DMS53 (cell line): ENCODE measurements around the gene KCNK6.

Experiments used
- DNase-seq: peaks from one replicate; lab custom pipeline; 2025; lab: John Stamatoyannopoulos, UW

The KCNK6 gene

GRCh38 chr19:38319421-38320258 lies at the start of gene KCNK6:
KCNK6 (plus strand) TSS chr19:38319845; CDS start chr19:38319951, 106 bp downstream.
- peak; percentile 74 for DNase-seq

- DNase-seq, result no peak
Observed at GRCh38 chr19:38270587-38271167, 49.0 kb upstream of the KCNK6 start.

- DNase-seq, result no peak
Observed at GRCh38 chr19:38273499-38273898, 46.1 kb upstream of the KCNK6 start.

GRCh38 chr19:38274739-38275138 lies 44.9 kb upstream of the KCNK6 start:
- DNase-seq, result no peak

GRCh38 chr19:38276942-38277517 lies 42.6 kb upstream of the KCNK6 start:
- no peak for DNase-seq

GRCh38 chr19:38277549-38277948 lies 42.1 kb upstream of the KCNK6 start:
- DNase-seq, result peak; percentile 44

- DNase-seq, result no peak
Observed at GRCh38 chr19:38277969-38278680, 41.5 kb upstream of the KCNK6 start.

- no peak for DNase-seq
Observed at GRCh38 chr19:38278751-38279150, 40.9 kb upstream of the KCNK6 start.

- DNase-seq, result no peak
Observed at GRCh38 chr19:38280030-38280921, 39.4 kb upstream of the KCNK6 start.

- no peak for DNase-seq
Observed at GRCh38 chr19:38281811-38282566, 37.7 kb upstream of the KCNK6 start.

- DNase-seq, result no peak
Observed at GRCh38 chr19:38283271-38283670, 36.4 kb upstream of the KCNK6 start.

GRCh38 chr19:38284422-38284821 lies 35.2 kb upstream of the KCNK6 start:
- no peak for DNase-seq

GRCh38 chr19:38285567-38285966 lies 34.1 kb upstream of the KCNK6 start:
- DNase-seq, result no peak

- DNase-seq, result no peak
Observed at GRCh38 chr19:38287604-38288003, 32.0 kb upstream of the KCNK6 start.

GRCh38 chr19:38288123-38288855 lies 31.4 kb upstream of the KCNK6 start:
- DNase-seq, result no peak

- no peak for DNase-seq
Observed at GRCh38 chr19:38289955-38290354, 29.7 kb upstream of the KCNK6 start.

GRCh38 chr19:38290631-38291147 lies 29.0 kb upstream of the KCNK6 start:
- DNase-seq, result no peak

- DNase-seq, result no peak
Observed at GRCh38 chr19:38291855-38292254, 27.8 kb upstream of the KCNK6 start.

- no peak for DNase-seq
Observed at GRCh38 chr19:38293281-38293680, 26.4 kb upstream of the KCNK6 start.

- no peak for DNase-seq
Observed at GRCh38 chr19:38294090-38294489, 25.6 kb upstream of the KCNK6 start.
